Gastroesophageal sphincter (tissue), 4 donors: Measurements from ENCODE around the gene NCKIPSD. TPM values are rescaled to one million over a fixed set of nuclear protein-coding genes. Genes with fewer than 3 reads are reported as not detected.

ENCODE experiments used
- ATAC-seq: fragments of 150-250 bp; one replicate; pipeline ENCODE4 v1.9.1; 2016; ENCODE audit warnings: mild to moderate bottlenecking, moderate library complexity
- H3K27ac ChIP-seq, 4 donors: fragments of 200-600 bp; sonication (generic) in 3 of 4; 1 replicate in 3 of 4; 2 replicates in 1 of 4; pipeline ENCODE4 v1.5.1; 2016 to 2019
- H3K27me3 ChIP-seq: fragments of 200-600 bp; sonication (generic); one replicate; pipeline ENCODE4 v1.5.1; 2019
- H3K36me3 ChIP-seq, 2 donors: fragments of 200-600 bp; sonication (generic); one replicate each; pipeline ENCODE4 v1.5.1; 2019; ENCODE audit warnings: control low read depth in 1 of 2
- H3K4me1 ChIP-seq, 3 donors: fragments of 200-600 bp; sonication (generic); 1 replicate in 2 of 3; 2 replicates in 1 of 3; pipeline ENCODE4 v1.5.1; 2016 to 2019; ENCODE audit warnings: control low read depth in 2 of 3
- H3K4me3 ChIP-seq, 2 donors: fragments of 200-600 bp; sonication (generic); one replicate each; pipeline ENCODE4 v1.5.1; 2019; ENCODE audit warnings: mild to moderate bottlenecking in 1 of 2, moderate library complexity in 1 of 2
- H3K9me3 ChIP-seq, 3 donors: fragments of 200-600 bp; sonication (generic); one replicate each; pipeline ENCODE4 v1.5.1; 2017 to 2019; ENCODE audit warnings: control low read depth in 2 of 3
- CTCF ChIP-seq, 4 experiments: fragments of 200-600 bp in 2 of 4; fragments of 450-650 bp in 2 of 4; sonication (generic) in 1 of 4; IDR thresholded peaks; one replicate each; pipeline ENCODE4 v1.5.1; 2017 to 2019; ENCODE audit warnings: antibody characterized with exemption in 4 of 4, mild to moderate bottlenecking in 2 of 4, moderate library complexity in 2 of 4
- EP300 ChIP-seq: sonication (generic); formaldehyde crosslinking; IDR thresholded peaks from one replicate; pipeline ENCODE4 v1.6.1; 2017; ENCODE audit warnings: antibody characterized with exemption, mild to moderate bottlenecking
- POLR2A ChIP-seq, 2 donors: fragments of 450-650 bp; IDR thresholded peaks; one replicate each; pipeline ENCODE4 v1.6.1; 2017; ENCODE audit warnings: antibody characterized with exemption in 2 of 2, mild to moderate bottlenecking in 2 of 2, moderate library complexity in 1 of 2
- POLR2AphosphoS5 ChIP-seq: sonication (generic); formaldehyde crosslinking; IDR thresholded peaks from one replicate; pipeline ENCODE4 v1.6.1; 2017; ENCODE audit warnings: antibody characterized with exemption
- WGBS, 2 donors: methylation state at CpG; one replicate each; pipeline ENCODE4 v1.1.5; 2018; ENCODE audit warnings: low coverage in 1 of 2; 5-methylcytosine and 5-hydroxymethylcytosine counted together
- total RNA-seq, 4 donors: library from RNA; depleted of rRNA; stranded (reverse); fragments of >200 nt; gene quantifications; one replicate each; pipeline ENCODE4 v1.1.0, GENCODE V29; 2016

NCKIPSD gene
- total RNA-seq, 4 donors from 2014 or later: 19.0 to 32.5 (median 21.1) TPM

GRCh38 chr3:48711727-48712126 lies 26.0 kb upstream of the NCKIPSD start:
- peaks cover 4 to 95% (median 30%) of the 10 kb centered on the region in 3 donors for H3K4me1 ChIP-seq
- H3K4me3 ChIP-seq: no peak overlapping the region
- H3K27me3 ChIP-seq: no peaks in the 10 kb centered on the region
- H3K27ac ChIP-seq: no peak overlapping the region
- H3K36me3 ChIP-seq: peaks cover 0 to 69% of the 10 kb centered on the region in 2 donors
- H3K9me3 ChIP-seq: no peaks in the 10 kb centered on the region
- no peak for ATAC-seq
- no peak for TF ChIP-seq POLR2AphosphoS5
- TF ChIP-seq EP300: no peak
- TF ChIP-seq CTCF (IDR thresholded peaks at IDR 0.05): no peak
- TF ChIP-seq POLR2A (IDR thresholded peaks at IDR 0.05): no peak
- WGBS, 2 donors: 84 to 88% methylated on average over 1 to 2 of the region's 2 CpGs

GRCh38 chr3:48709051-48709461 lies 23.3 kb upstream of the NCKIPSD start:
- Histone ChIP-seq H3K9me3 (no peaks in the 10 kb centered on the region), H3K27me3 (no peaks in the 10 kb centered on the region), H3K27ac (peak overlapping the region in 3 of 4 donors; percentile 10 to 45 (median 14)), H3K4me3 (no peak overlapping the region), H3K4me1 (peaks cover 0 to 84% (median 15%) of the 10 kb centered on the region in 3 donors), H3K36me3 (peaks cover 0 to 64% of the 10 kb centered on the region in 2 donors)
- no peak for ATAC-seq
- TF ChIP-seq POLR2A (IDR thresholded peaks at IDR 0.05) (no peak), POLR2AphosphoS5 (no peak), CTCF (IDR thresholded peaks at IDR 0.05) (no peak), EP300 (no peak)
- 69 to 75% methylated on average over 5 to 6 of the region's 7 CpGs for WGBS, 2 donors

GRCh38 chr3:48708481-48708889 lies 22.8 kb upstream of the NCKIPSD start:
- Histone ChIP-seq H3K36me3 (peaks cover 0 to 59% of the 10 kb centered on the region in 2 donors), H3K27ac (peak overlapping the region in 2 of 4 donors; percentile 10 to 45), H3K9me3 (no peaks in the 10 kb centered on the region), H3K4me1 (peaks cover 0 to 84% (median 17%) of the 10 kb centered on the region in 3 donors), H3K4me3 (no peak overlapping the region), H3K27me3 (no peaks in the 10 kb centered on the region)
- peak; percentile 41 for ATAC-seq
- TF ChIP-seq POLR2A (IDR thresholded peaks at IDR 0.05) (no peak), POLR2AphosphoS5 (no peak), EP300 (no peak), CTCF (IDR thresholded peaks at IDR 0.05) (no peak)
- 0 to 24% methylated on average over 1 to 2 of the region's 2 CpGs for WGBS, 2 donors

- ATAC-seq: no peak
- H3K36me3 ChIP-seq: peaks cover 0 to 47% of the 10 kb centered on the region in 2 donors
- WGBS, 2 donors: 78 to 89% methylated on average over 3 to 5 of the region's 5 CpGs
- H3K27me3 ChIP-seq: no peaks in the 10 kb centered on the region
- H3K9me3 ChIP-seq: no peaks in the 10 kb centered on the region
- H3K27ac ChIP-seq: no peak overlapping the region
- no peak overlapping the region for H3K4me3 ChIP-seq
- no peak for TF ChIP-seq POLR2A (IDR thresholded peaks at IDR 0.05)
- no peak for TF ChIP-seq POLR2AphosphoS5
- no peak for TF ChIP-seq EP300
- no peak for TF ChIP-seq CTCF (IDR thresholded peaks at IDR 0.05)
- peaks cover 0 to 81% (median 17%) of the 10 kb centered on the region in 3 donors for H3K4me1 ChIP-seq
Observed at GRCh38 chr3:48707157-48707556, 21.4 kb upstream of the NCKIPSD start.

GRCh38 chr3:48702320-48702920 lies 16.7 kb upstream of the NCKIPSD start:
- Histone ChIP-seq H3K27ac (peak overlapping the region in 2 of 4 donors; percentile 6 to 26), H3K4me1 (peaks cover 0 to 61% (median 4%) of the 10 kb centered on the region in 3 donors), H3K36me3 (peaks cover 0 to 28% of the 10 kb centered on the region in 2 donors), H3K27me3 (no peaks in the 10 kb centered on the region), H3K9me3 (no peaks in the 10 kb centered on the region), H3K4me3 (no peak overlapping the region)
- no peak for TF ChIP-seq POLR2A (IDR thresholded peaks at IDR 0.05)
- no peak for TF ChIP-seq POLR2AphosphoS5
- no peak for TF ChIP-seq EP300
- TF ChIP-seq CTCF (IDR thresholded peaks at IDR 0.05): no peak
- no peak for ATAC-seq
- WGBS, 2 donors: 70 to 92% methylated on average over 6 of the region's 6 CpGs
